Measurements from ENCODE around the gene GIMAP1.

Gene GIMAP1

GRCh38 chr7:150722431-150722931 lies 6.1 kb downstream of the GIMAP1 start:
- DNase-seq (ENCODE audit: low read depth), result no peak

- no peak for DNase-seq (ENCODE audit: low read depth)
Measured at GRCh38 chr7:150723467-150723866, 7.1 kb downstream of the GIMAP1 start.

GRCh38 chr7:150727381-150727780 lies 11.0 kb downstream of the GIMAP1 start:
- DNase-seq (ENCODE audit: low read depth), result no peak

GRCh38 chr7:150728011-150728410 lies 11.6 kb downstream of the GIMAP1 start:
- DNase-seq (ENCODE audit: low read depth), result no peak

- no peak for DNase-seq (ENCODE audit: low read depth)
Measured at GRCh38 chr7:150728609-150729008, 12.2 kb downstream of the GIMAP1 start.

- no peak for DNase-seq (ENCODE audit: low read depth)
Measured at GRCh38 chr7:150731916-150732315, 15.5 kb downstream of the GIMAP1 start.

- DNase-seq (ENCODE audit: low read depth), result no peak
Measured at GRCh38 chr7:150732786-150733481, 16.5 kb downstream of the GIMAP1 start.

GRCh38 chr7:150733482-150734095 lies 17.2 kb downstream of the GIMAP1 start:
- no peak for DNase-seq (ENCODE audit: low read depth)

- DNase-seq (ENCODE audit: low read depth), result no peak
Measured at GRCh38 chr7:150734254-150734653, 17.8 kb downstream of the GIMAP1 start.

- no peak for DNase-seq (ENCODE audit: low read depth)
Measured at GRCh38 chr7:150735596-150736358, 19.4 kb downstream of the GIMAP1 start.

GRCh38 chr7:150736864-150737263 lies 20.5 kb downstream of the GIMAP1 start:
- no peak for DNase-seq (ENCODE audit: low read depth)

- DNase-seq (ENCODE audit: low read depth), result no peak
Measured at GRCh38 chr7:150737265-150738055, 21.0 kb downstream of the GIMAP1 start, which contains the start of gene GIMAP5. TSS of gene GIMAP5 (plus strand) at chr7:150737418. CDS start at chr7:150740885, 3,467 bp downstream.

GRCh38 chr7:150738092-150738491 lies 21.7 kb downstream of the GIMAP1 start:
- no peak for DNase-seq (ENCODE audit: low read depth)

GRCh38 chr7:150738591-150739001 lies 22.2 kb downstream of the GIMAP1 start:
- no peak for DNase-seq (ENCODE audit: low read depth)

- DNase-seq (ENCODE audit: low read depth), result no peak
Measured at GRCh38 chr7:150739033-150739432, 22.6 kb downstream of the GIMAP1 start.

GRCh38 chr7:150740053-150740452 lies 23.6 kb downstream of the GIMAP1 start:
- no peak for DNase-seq (ENCODE audit: low read depth)

GRCh38 chr7:150742286-150742968 lies 26.0 kb downstream of the GIMAP1 start:
- DNase-seq (ENCODE audit: low read depth), result no peak

- no peak for DNase-seq (ENCODE audit: low read depth)
Measured at GRCh38 chr7:150744041-150744656, 27.7 kb downstream of the GIMAP1 start.

GRCh38 chr7:150745086-150745485 lies 28.7 kb downstream of the GIMAP1 start:
- no peak for DNase-seq (ENCODE audit: low read depth)

GRCh38 chr7:150745876-150746275 lies 29.5 kb downstream of the GIMAP1 start:
- no peak for DNase-seq (ENCODE audit: low read depth)

GRCh38 chr7:150746921-150747320 lies 30.5 kb downstream of the GIMAP1 start:
- DNase-seq (ENCODE audit: low read depth), result no peak

Data from EH (cell line).